Measurements from ENCODE around the gene SRCAP. TPM values are rescaled to one million over a fixed set of nuclear protein-coding genes. Genes with fewer than 3 reads are reported as not detected.

SRCAP gene
- total RNA-seq, 1 donor from 2014 or later, result 94.5 TPM

DNA sequence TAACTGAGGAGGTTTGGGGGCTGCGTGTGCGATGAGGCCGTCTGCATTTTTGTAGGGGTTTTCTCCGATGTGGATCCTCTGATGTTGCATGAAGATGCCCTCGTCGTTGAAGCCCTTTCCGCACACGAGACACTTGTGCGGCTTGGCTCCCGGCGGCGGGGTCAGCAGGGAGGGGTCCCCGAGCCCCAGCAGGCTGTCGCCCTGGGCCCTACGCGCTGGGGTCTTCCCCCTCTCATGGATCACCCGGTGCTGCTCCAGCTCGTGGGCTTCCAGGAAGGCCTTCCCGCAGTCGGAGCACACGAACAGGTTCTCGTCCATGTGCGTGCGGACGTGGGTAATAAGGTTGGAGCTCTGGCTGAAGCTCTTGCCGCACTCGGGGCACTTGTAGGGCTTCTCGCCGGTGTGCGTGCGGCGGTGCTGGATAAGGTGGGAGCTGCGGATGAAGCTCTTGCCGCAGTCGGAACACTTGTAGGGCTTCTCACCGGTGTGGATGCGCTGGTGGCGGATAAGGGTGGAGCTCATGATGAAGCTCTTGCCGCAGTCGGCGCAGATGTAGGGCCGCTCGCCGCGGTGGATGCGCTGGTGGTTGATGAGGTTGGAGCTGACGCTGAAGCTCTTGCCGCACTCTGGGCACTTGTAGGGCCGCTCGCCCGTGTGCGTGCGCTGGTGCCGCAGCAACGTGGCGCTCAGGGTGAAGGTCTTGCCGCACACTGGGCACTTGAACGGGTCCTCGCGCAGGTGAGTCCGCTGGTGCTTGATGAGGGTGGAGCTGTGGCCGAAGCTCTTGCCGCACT, 83.7 kb downstream of the SRCAP start:
- TF ChIP-seq, protein P1, sequence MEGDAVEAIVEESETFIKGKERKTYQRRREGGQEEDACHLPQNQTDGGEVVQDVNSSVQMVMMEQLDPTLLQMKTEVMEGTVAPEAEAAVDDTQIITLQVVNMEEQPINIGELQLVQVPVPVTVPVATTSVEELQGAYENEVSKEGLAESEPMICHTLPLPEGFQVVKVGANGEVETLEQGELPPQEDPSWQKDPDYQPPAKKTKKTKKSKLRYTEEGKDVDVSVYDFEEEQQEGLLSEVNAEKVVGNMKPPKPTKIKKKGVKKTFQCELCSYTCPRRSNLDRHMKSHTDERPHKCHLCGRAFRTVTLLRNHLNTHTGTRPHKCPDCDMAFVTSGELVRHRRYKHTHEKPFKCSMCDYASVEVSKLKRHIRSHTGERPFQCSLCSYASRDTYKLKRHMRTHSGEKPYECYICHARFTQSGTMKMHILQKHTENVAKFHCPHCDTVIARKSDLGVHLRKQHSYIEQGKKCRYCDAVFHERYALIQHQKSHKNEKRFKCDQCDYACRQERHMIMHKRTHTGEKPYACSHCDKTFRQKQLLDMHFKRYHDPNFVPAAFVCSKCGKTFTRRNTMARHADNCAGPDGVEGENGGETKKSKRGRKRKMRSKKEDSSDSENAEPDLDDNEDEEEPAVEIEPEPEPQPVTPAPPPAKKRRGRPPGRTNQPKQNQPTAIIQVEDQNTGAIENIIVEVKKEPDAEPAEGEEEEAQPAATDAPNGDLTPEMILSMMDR (conservative IDR thresholded peaks at IDR 0.05), result no peak
- H3K27me3 Mint-ChIP-seq (ENCODE audit: low read depth), result peaks cover 8% of the 10 kb centered on the region
- no peak for DNase-seq (ENCODE audit: low read depth, low spot score)

DNA sequence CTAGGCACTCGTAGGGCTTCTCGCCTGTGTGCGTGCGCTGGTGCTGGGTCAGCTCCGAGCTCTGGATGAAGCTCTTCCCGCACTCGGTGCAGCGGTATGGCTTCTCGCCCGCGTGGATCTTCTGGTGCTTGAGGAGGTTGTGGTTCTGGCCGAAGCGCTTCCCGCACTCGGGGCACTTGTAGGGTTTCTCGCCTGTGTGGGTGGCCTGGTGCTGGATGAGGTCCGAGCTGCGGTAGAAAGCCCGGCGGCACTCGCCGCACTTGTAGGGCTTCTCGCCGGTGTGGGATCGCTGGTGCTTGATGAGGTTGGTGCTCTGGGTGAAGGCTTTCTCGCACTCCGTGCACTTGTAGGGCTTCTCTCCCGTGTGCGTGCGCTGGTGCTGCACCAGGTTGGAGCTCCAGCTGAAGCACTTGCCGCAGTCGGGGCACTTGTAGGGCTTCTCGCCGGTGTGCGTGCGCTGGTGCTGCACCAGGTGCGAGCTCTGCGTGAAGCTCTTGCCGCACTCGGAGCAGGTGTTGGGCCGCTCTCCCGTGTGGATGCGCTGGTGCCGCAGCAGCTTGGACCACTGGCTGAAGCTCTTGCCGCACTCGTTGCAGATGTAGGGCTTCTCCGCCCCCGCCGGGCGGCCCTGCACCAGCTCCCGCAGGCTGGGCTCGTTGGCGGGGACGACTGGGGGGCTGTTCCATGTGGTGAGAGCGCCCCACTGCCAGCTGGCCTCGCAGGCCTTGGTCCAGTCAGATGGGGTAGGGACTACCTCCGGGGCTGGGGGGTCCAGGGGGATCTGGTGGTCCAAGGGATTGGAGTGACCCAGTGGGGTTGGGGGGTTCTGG, 84.5 kb downstream of the SRCAP start:
- Mint-ChIP-seq H3K9me3 (no peaks in the 10 kb centered on the region), H3K27ac (ENCODE audit: unreplicated experiment) (no peak overlapping the region), H3K36me3 (ENCODE audit: low read depth) (peaks cover 7% of the 10 kb centered on the region), H3K4me3 (peak overlapping the region; percentile 49), H3K4me1 (peaks cover 22% of the 10 kb centered on the region), H3K27me3 (ENCODE audit: low read depth) (peaks cover 6% of the 10 kb centered on the region)
- TF ChIP-seq, protein P1 (conservative IDR thresholded peaks at IDR 0.05), result no peak
- no peak for DNase-seq (ENCODE audit: low read depth, low spot score)

More for the DNA sequence above, 83.7 kb downstream of the SRCAP start:
- peaks cover 9% of the 10 kb centered on the region for H3K36me3 Mint-ChIP-seq (ENCODE audit: low read depth)
- peak overlapping the region; percentile 44 for H3K4me3 Mint-ChIP-seq
- H3K4me1 Mint-ChIP-seq, result peaks cover 20% of the 10 kb centered on the region
- no peaks in the 10 kb centered on the region for H3K9me3 Mint-ChIP-seq
- no peak overlapping the region for H3K27ac Mint-ChIP-seq (ENCODE audit: unreplicated experiment)

DNA sequence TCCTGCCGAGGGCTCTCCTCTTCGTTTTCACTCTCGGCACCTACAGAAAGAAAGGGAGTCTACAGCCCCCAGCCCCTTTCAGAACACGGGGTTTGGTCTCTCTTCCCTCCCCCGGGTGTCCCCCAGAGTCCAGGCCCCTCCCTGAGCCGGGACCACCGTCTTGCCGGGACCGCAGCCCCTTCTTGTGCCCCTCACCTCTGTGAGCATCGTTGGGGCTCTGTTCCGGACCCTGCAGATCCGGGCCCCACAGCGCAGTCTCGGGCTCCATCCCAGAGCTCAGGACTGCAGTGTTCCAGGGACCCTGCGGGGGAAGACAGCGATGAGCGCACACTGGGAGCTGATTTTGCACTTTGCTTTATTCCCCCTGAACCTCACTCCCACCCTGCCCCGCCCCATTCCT, 85.2 kb downstream of the SRCAP start:
- no peaks in the 10 kb centered on the region for H3K9me3 Mint-ChIP-seq
- TF ChIP-seq, protein P1 (conservative IDR thresholded peaks at IDR 0.05), result no peak
- H3K4me3 Mint-ChIP-seq, result peak overlapping the region; percentile 93
- no peaks in the 10 kb centered on the region for H3K27me3 Mint-ChIP-seq (ENCODE audit: low read depth)
- H3K27ac Mint-ChIP-seq (ENCODE audit: unreplicated experiment), result no peak overlapping the region
- H3K36me3 Mint-ChIP-seq (ENCODE audit: low read depth), result peaks cover 3% of the 10 kb centered on the region
- peaks cover 14% of the 10 kb centered on the region for H3K4me1 Mint-ChIP-seq
- DNase-seq (ENCODE audit: low read depth, low spot score), result no peak

DNA sequence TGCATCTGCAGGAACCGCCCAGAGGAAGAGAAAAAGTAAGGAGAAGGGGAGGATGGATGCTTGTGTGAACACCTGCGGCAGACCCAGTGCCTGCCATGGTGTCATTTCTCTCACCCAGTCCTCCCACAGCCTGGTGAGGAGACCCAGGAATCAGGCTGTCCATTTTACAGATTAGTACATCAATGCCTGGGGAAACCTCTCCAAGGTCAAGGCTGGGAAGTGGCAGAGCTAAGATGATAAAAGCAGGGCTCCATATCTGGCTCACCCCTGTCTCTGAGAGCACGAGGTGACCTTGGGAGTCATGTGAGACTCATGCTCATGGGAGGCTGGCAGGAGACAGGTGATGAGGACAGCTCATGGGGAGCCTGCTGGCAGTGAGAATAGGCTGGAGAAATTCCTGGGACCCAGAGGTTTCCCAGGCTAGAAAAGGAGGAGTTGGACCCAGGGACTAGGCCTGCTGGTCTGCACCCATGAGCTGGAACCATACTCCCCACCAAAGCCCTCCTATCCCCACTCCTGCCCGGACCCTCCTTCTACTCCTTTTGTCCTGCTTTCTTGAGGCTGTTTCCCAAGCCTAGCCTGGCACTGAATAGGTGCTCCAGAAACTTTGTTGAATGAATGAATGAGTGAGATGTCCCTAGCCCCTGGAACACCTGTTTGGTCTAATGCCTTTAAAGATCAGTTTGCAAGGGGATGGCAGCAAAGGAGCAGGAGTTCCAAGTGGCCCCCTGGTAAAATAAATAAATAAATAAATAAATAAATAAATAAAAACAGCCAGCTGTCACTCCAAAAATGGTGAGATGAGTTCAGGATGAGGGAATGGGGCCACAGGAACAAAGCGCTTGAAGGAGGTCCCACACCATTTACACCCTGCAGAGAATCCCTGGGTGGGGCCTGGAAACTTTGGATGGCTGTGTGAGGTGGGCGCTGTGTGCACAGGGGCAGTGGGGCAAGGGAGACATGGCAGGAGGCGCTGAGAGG, 86.4 kb downstream of the SRCAP start:
- Mint-ChIP-seq H3K4me3 (peak overlapping the region; percentile 93), H3K27me3 (ENCODE audit: low read depth) (no peaks in the 10 kb centered on the region), H3K9me3 (no peaks in the 10 kb centered on the region), H3K27ac (ENCODE audit: unreplicated experiment) (no peak overlapping the region), H3K4me1 (peaks cover 14% of the 10 kb centered on the region), H3K36me3 (ENCODE audit: low read depth) (peaks cover 3% of the 10 kb centered on the region)
- TF ChIP-seq, protein P1 (conservative IDR thresholded peaks at IDR 0.05), result no peak
- DNase-seq (ENCODE audit: low read depth, low spot score), result no peak

Data from neural crest cell (in vitro differentiated cells).